ENCODE data around the gene SLC8A2. TPM values are rescaled to one million over a fixed set of nuclear protein-coding genes. Genes with fewer than 3 reads are reported as not detected.

The SLC8A2 gene
- total and polyA plus RNA-seq, 2 of the 4 experiments (the other 2 are of a cell fraction): 0.05 TPM; not detected in 1

GRCh38 chr19:47475465-47475864 is 3.8 kb upstream of the SLC8A2 start:
- DNase-seq (peak; percentile 5), ATAC-seq (ENCODE audit: low read depth) (no peak)
- ChIA-PET POLR2A (ENCODE audit: unreplicated experiment) (no interaction called here), CTCF (no interaction called here)
- Histone ChIP-seq H3K14ac (replicated peaks; ENCODE audit: low read depth, low read length) (no peak overlapping the region), H3K18ac (ENCODE audit: low read depth, low read length) (no peak overlapping the region), H3K79me1 (ENCODE audit: low read depth in 1 of 2, low read length in 2 of 2) (no peaks in the 10 kb centered on the region), H3K4me1 (ENCODE audit: control insufficient read depth, insufficient read depth, low read length) (no peaks in the 10 kb centered on the region), H4K20me1 (ENCODE audit: insufficient read depth, low read length) (no peaks in the 10 kb centered on the region; the same call in 1 of the 2 replicates), H3K27me3 (ENCODE audit: control insufficient read depth, insufficient read depth, low read length) (peaks cover 15% of the 10 kb centered on the region), H2BK5ac (ENCODE audit: low read depth, low read length, poor library complexity, severe bottlenecking) (no peak overlapping the region), H3K9me3 (ENCODE audit: control insufficient read depth, insufficient read depth, low read length) (no peaks in the 10 kb centered on the region), H4K91ac (ENCODE audit: insufficient read depth, low read depth, low read length) (no peak overlapping the region), H3K9ac (ENCODE audit: low read depth, low read length) (no peak overlapping the region), H3K4ac (ENCODE audit: low read depth, low read length) (no peak overlapping the region), H2AK9ac (replicated peaks; ENCODE audit: low read depth, low read length, poor library complexity) (no peak overlapping the region), H3K56ac (ENCODE audit: extremely low read depth, insufficient read depth, low read length) (no peak overlapping the region), H2BK20ac (ENCODE audit: low read depth, low read length) (no peak overlapping the region), H4K5ac (ENCODE audit: low read depth, low read length) (no peak overlapping the region), H3K4me3 (ENCODE audit: insufficient read depth, low read depth, low read length) (no peak overlapping the region), H3K9me1 (ENCODE audit: insufficient read depth, low read length) (no peaks in the 10 kb centered on the region), H3K36me3 (ENCODE audit: control insufficient read depth, insufficient read depth, low read length) (no peaks in the 10 kb centered on the region), H3K4me2 (ENCODE audit: low read depth, low read length) (no peak overlapping the region), H4K8ac (ENCODE audit: low read depth in 2 of 2, low read length in 2 of 2) (no peak overlapping the region), H3K27ac (ENCODE audit: insufficient read depth, low read length) (no peak overlapping the region), H2BK120ac (ENCODE audit: low read depth, low read length) (no peak overlapping the region), H2BK15ac (ENCODE audit: low read depth, low read length) (no peak overlapping the region), H3K23ac (ENCODE audit: low read depth, low read length) (no peak overlapping the region), H2AFZ (replicated peaks; ENCODE audit: low read length, poor library complexity) (no peak overlapping the region), H2AK5ac (ENCODE audit: low read depth, low read length) (no peak overlapping the region)
- in situ Hi-C loops (cut with MboI; ENCODE audit: low sequenced_read_pairs): no loop called here
- TF ChIP-seq MXI1 (IDR thresholded peaks at IDR 0.05; ENCODE audit: borderline replicate concordance, low read depth, low read length): no peak
- TF ChIP-seq ELK1 (IDR thresholded peaks at IDR 0.05; ENCODE audit: borderline replicate concordance, low read depth, low read length): no peak
- no peak for TF ChIP-seq MAFK (IDR thresholded peaks at IDR 0.05; ENCODE audit: low read depth, low read length)
- TF ChIP-seq CTCF (conservative IDR thresholded peaks at IDR 0.05; ENCODE audit: low read depth, low read length): no peak
- no peak for TF ChIP-seq RCOR1 (IDR thresholded peaks at IDR 0.05; ENCODE audit: insufficient replicate concordance, low read length)
- no peak for TF ChIP-seq SMC3 (IDR thresholded peaks at IDR 0.05; ENCODE audit: low read depth, low read length)
- no peak for TF ChIP-seq RFX5 (IDR thresholded peaks at IDR 0.05; ENCODE audit: low read depth, low read length)
- no peak for TF ChIP-seq NFE2L2 (IDR thresholded peaks at IDR 0.05; ENCODE audit: low read depth, low read length)
- no peak for TF ChIP-seq RAD21 (IDR thresholded peaks at IDR 0.05; ENCODE audit: low read length)
- no peak for TF ChIP-seq CEBPB (IDR thresholded peaks at IDR 0.05; ENCODE audit: low read depth, low read length)
- no peak for TF ChIP-seq POLR2A (IDR thresholded peaks at IDR 0.05; ENCODE audit: low read depth, low read length)
- TF ChIP-seq FOS (IDR thresholded peaks at IDR 0.05; ENCODE audit: low read depth, low read length): no peak
- TF ChIP-seq USF2 (IDR thresholded peaks at IDR 0.05; ENCODE audit: low read depth, low read length): no peak
- dilution Hi-C loops (cut with HindIII; ENCODE audit: low sequenced_read_pairs, unreplicated experiment): no loop called here
- intact Hi-C loops (cut with micrococcal nuclease): no loop called here
- WGBS, 2 experiments (ENCODE audit: extremely low coverage in 2 of 2, insufficient read length in 1 of 2): 67% methylated on average over 6 of the region's 9 CpGs; no CpG with 5 or more reads in 1 of the 2 experiments
- no TSS peak for BruUV-seq (replicated peaks)

All from IMR-90 (cell line).